Mesenchymal stem cell (in vitro differentiated cells and primary cell): ENCODE results near the gene MDH1.
"Not testable (repeated sequence)": the region's sequence is repeated elsewhere in the genome, so short reads cannot be mapped to it uniquely, and the experiment has no call there.

Experiments used
- DNase-seq: peaks from one replicate; pipeline ENCODE4 v3.0.0-alpha.2; 2013
- H2AFZ ChIP-seq: one replicate; pipeline ENCODE4 v1.6.1; 2013; ENCODE audit warnings: low read depth, mild to moderate bottlenecking, control low read depth, inconsistent platforms, low read length, moderate library complexity
- H2AK5ac ChIP-seq: 2 replicates; pipeline ENCODE4 v1.6.1; 2013; ENCODE audit warnings: low read length, moderate library complexity, mild to moderate bottlenecking, inconsistent platforms; ENCODE audit not compliant: severe bottlenecking
- H2BK120ac ChIP-seq: one replicate; pipeline ENCODE4 v1.6.1; 2013; ENCODE audit warnings: low read depth, mild to moderate bottlenecking, inconsistent platforms, low read length, moderate library complexity
- H2BK12ac ChIP-seq, 2 experiments: one replicate each; pipeline ENCODE4 v1.6.1; 2013; ENCODE audit warnings: inconsistent platforms in 2 of 2, low read length in 2 of 2, mild to moderate bottlenecking in 2 of 2, moderate library complexity in 2 of 2, control low read depth in 1 of 2
- H2BK15ac ChIP-seq: one replicate; pipeline ENCODE4 v1.6.1; 2013; ENCODE audit warnings: mild to moderate bottlenecking, low read depth, inconsistent platforms; ENCODE audit not compliant: poor library complexity, severe bottlenecking
- H2BK5ac ChIP-seq: 2 replicates; pipeline ENCODE4 v1.6.1; 2013; ENCODE audit warnings: low read depth, mild to moderate bottlenecking, low read length, control low read depth, inconsistent platforms; ENCODE audit not compliant: poor library complexity, severe bottlenecking
- H3K14ac ChIP-seq, 2 experiments: one replicate each; pipeline ENCODE4 v1.6.1; 2013; ENCODE audit warnings: inconsistent platforms in 2 of 2, low read length in 2 of 2, control low read depth in 1 of 2, mild to moderate bottlenecking in 1 of 2, moderate library complexity in 1 of 2
- H3K18ac ChIP-seq, 2 experiments: one replicate each; pipeline ENCODE4 v1.6.1; 2013; ENCODE audit warnings: inconsistent platforms in 2 of 2, low read length in 2 of 2, control low read depth in 1 of 2, low read depth in 1 of 2, mild to moderate bottlenecking in 1 of 2
- H3K23ac ChIP-seq, 2 experiments: one replicate each; pipeline ENCODE4 v1.6.1; 2013; ENCODE audit warnings: inconsistent platforms in 2 of 2, low read length in 2 of 2, mild to moderate bottlenecking in 2 of 2, moderate library complexity in 2 of 2, control low read depth in 1 of 2
- H3K27ac ChIP-seq: 2 replicates; pipeline ENCODE4 v1.5.1; 2013; ENCODE audit warnings: mild to moderate bottlenecking, moderate library complexity, low read length, control low read depth, inconsistent platforms; ENCODE audit not compliant: poor library complexity, severe bottlenecking
- H3K27me3 ChIP-seq, 2 experiments: 2 replicates each; pipeline versions ENCODE4 v1.6.1 to v1.7.0; 2013; ENCODE audit warnings: low read length in 2 of 2, mild to moderate bottlenecking in 2 of 2, moderate library complexity in 2 of 2, control low read depth in 1 of 2, inconsistent platforms in 1 of 2; ENCODE audit not compliant: control insufficient read depth in 1 of 2, insufficient read depth in 1 of 2
- H3K36me3 ChIP-seq, 2 experiments: 2 replicates each; pipeline versions ENCODE4 v1.6.1 to v1.7.0; 2013; ENCODE audit warnings: low read length in 2 of 2, control low read depth in 1 of 2, inconsistent platforms in 1 of 2, low read depth in 1 of 2, mild to moderate bottlenecking in 1 of 2; ENCODE audit not compliant: insufficient read depth in 2 of 2, control insufficient read depth in 1 of 2
- H3K4ac ChIP-seq, 2 experiments: one replicate each; pipeline ENCODE4 v1.6.1; 2013; ENCODE audit warnings: inconsistent platforms in 2 of 2, low read length in 2 of 2, mild to moderate bottlenecking in 2 of 2, moderate library complexity in 2 of 2, control low read depth in 1 of 2, low read depth in 1 of 2
- H3K4me1 ChIP-seq: 2 replicates; pipeline ENCODE4 v1.6.1; 2013; ENCODE audit warnings: low read depth, low read length, control low read depth; ENCODE audit not compliant: control insufficient read depth, insufficient read depth
- H3K4me2 ChIP-seq: 2 replicates; pipeline ENCODE4 v1.6.1; 2013; ENCODE audit warnings: low read length, mild to moderate bottlenecking, inconsistent platforms; ENCODE audit not compliant: poor library complexity, severe bottlenecking
- H3K4me3 ChIP-seq, 2 experiments: 2 replicates each; pipeline versions ENCODE4 v1.5.1 to v1.7.0; 2013; ENCODE audit warnings: low read length in 2 of 2, mild to moderate bottlenecking in 2 of 2, control low read depth in 1 of 2, low read depth in 1 of 2; ENCODE audit not compliant: insufficient read depth in 1 of 2
- H3K79me1 ChIP-seq: replicated peaks from 2 replicates; pipeline ENCODE4 v1.6.1; 2013; ENCODE audit warnings: mild to moderate bottlenecking, control low read depth, low read length, inconsistent platforms; ENCODE audit not compliant: poor library complexity, severe bottlenecking
- H3K9ac ChIP-seq: 2 replicates; pipeline ENCODE4 v1.7.0; 2013; ENCODE audit warnings: mild to moderate bottlenecking, low read length, moderate library complexity
- H3K9me3 ChIP-seq: 2 replicates; pipeline ENCODE4 v1.7.0; 2013; ENCODE audit warnings: mild to moderate bottlenecking, low read length; ENCODE audit not compliant: control insufficient read depth
- H4K8ac ChIP-seq: one replicate; pipeline ENCODE4 v1.6.1; 2013; ENCODE audit warnings: inconsistent platforms, mild to moderate bottlenecking, low read length, moderate library complexity
- H4K91ac ChIP-seq: one replicate; pipeline ENCODE4 v1.6.1; 2013; ENCODE audit warnings: mild to moderate bottlenecking, low read length, inconsistent platforms
- WGBS: methylation state at CpG from one replicate; pipeline ENCODE4 v1.1.7; 2013; ENCODE audit warnings: mixed read lengths; 5-methylcytosine and 5-hydroxymethylcytosine counted together

MDH1 gene

GRCh38 chr2:63572001-63572400, 16.8 kb upstream of the MDH1 start:
- H2AFZ ChIP-seq = no peak overlapping the region
- no peak overlapping the region for H4K91ac ChIP-seq
- H3K4me3 ChIP-seq = no peak overlapping the region
- DNase-seq = no peak
- H2BK5ac ChIP-seq = no peak overlapping the region
- H4K8ac ChIP-seq = no peak overlapping the region
- H2AK5ac ChIP-seq = no peak overlapping the region
- WGBS = 88% methylated on average over 2 of the region's 2 CpGs
- H3K9me3 ChIP-seq = peaks cover 6% of the 10 kb centered on the region
- H3K18ac ChIP-seq = no peak overlapping the region
- H3K4ac ChIP-seq = no peak overlapping the region
- no peak overlapping the region for H2BK12ac ChIP-seq
- no peak overlapping the region for H3K14ac ChIP-seq
- no peak overlapping the region for H2BK15ac ChIP-seq
- H3K27me3 ChIP-seq = no peaks in the 10 kb centered on the region
- H3K79me1 ChIP-seq = peaks cover 14% of the 10 kb centered on the region
- no peaks in the 10 kb centered on the region for H3K4me1 ChIP-seq
- no peak overlapping the region for H3K9ac ChIP-seq
- no peak overlapping the region for H2BK120ac ChIP-seq
- no peak overlapping the region for H3K23ac ChIP-seq
- H3K36me3 ChIP-seq = no peaks in the 10 kb centered on the region
- H3K4me2 ChIP-seq = no peak overlapping the region
- H3K27ac ChIP-seq = no peak overlapping the region

GRCh38 chr2:63573026-63573425, 15.7 kb upstream of the MDH1 start:
- not testable (repeated sequence) for H3K4me3 ChIP-seq, H3K18ac ChIP-seq, H3K27me3 ChIP-seq, H3K14ac ChIP-seq, H3K4ac ChIP-seq, H3K9me3 ChIP-seq, H2BK12ac ChIP-seq, H3K4me2 ChIP-seq, H2BK15ac ChIP-seq, H4K91ac ChIP-seq, H2AK5ac ChIP-seq, H2AFZ ChIP-seq, H3K27ac ChIP-seq, DNase-seq, H3K4me1 ChIP-seq, H2BK120ac ChIP-seq, H4K8ac ChIP-seq, H2BK5ac ChIP-seq, H3K36me3 ChIP-seq, H3K23ac ChIP-seq, H3K9ac ChIP-seq
- peaks cover 11% of the 10 kb centered on the region for H3K79me1 ChIP-seq
- 100% methylated on average over 1 of the region's 3 CpGs for WGBS

- not testable (repeated sequence) for H3K27me3 ChIP-seq, H3K27ac ChIP-seq, H3K9ac ChIP-seq, H2BK12ac ChIP-seq, DNase-seq, H4K91ac ChIP-seq, H2AK5ac ChIP-seq, H2AFZ ChIP-seq, H3K4me3 ChIP-seq, H3K23ac ChIP-seq, H3K9me3 ChIP-seq, H2BK15ac ChIP-seq, H3K4ac ChIP-seq, H3K14ac ChIP-seq, H3K18ac ChIP-seq, H3K4me2 ChIP-seq, H2BK5ac ChIP-seq, H4K8ac ChIP-seq, H2BK120ac ChIP-seq, H3K36me3 ChIP-seq, H3K4me1 ChIP-seq
- 98% methylated on average over 13 of the region's 13 CpGs for WGBS
- peaks cover 13% of the 10 kb centered on the region for H3K79me1 ChIP-seq
Measured at GRCh38 chr2:63573726-63574345, 14.9 kb upstream of the MDH1 start.

- H3K18ac ChIP-seq = no peak overlapping the region
- H3K79me1 ChIP-seq = peaks cover 15% of the 10 kb centered on the region
- H3K9ac ChIP-seq = no peak overlapping the region
- H2BK120ac ChIP-seq = no peak overlapping the region
- H2BK15ac ChIP-seq = no peak overlapping the region
- no peak overlapping the region for H3K4me2 ChIP-seq
- no peaks in the 10 kb centered on the region for H3K4me1 ChIP-seq
- no peak overlapping the region for H2BK5ac ChIP-seq
- H3K4ac ChIP-seq = no peak overlapping the region
- H3K4me3 ChIP-seq = no peak overlapping the region
- H4K8ac ChIP-seq = no peak overlapping the region
- no peak for DNase-seq
- H4K91ac ChIP-seq = no peak overlapping the region
- H2AK5ac ChIP-seq = no peak overlapping the region
- no peak overlapping the region for H2AFZ ChIP-seq
- H3K27ac ChIP-seq = no peak overlapping the region
- no peaks in the 10 kb centered on the region for H3K27me3 ChIP-seq
- H2BK12ac ChIP-seq = no peak overlapping the region
- no peaks in the 10 kb centered on the region for H3K9me3 ChIP-seq
- no peak overlapping the region for H3K23ac ChIP-seq
- H3K36me3 ChIP-seq = no peaks in the 10 kb centered on the region
- H3K14ac ChIP-seq = no peak overlapping the region
Measured at GRCh38 chr2:63576546-63576945, 12.2 kb upstream of the MDH1 start.
